Mesendoderm (in vitro differentiated cells): ENCODE results near the gene HSPB2.

ENCODE experiments used
- DNase-seq: peaks from one replicate; pipeline ENCODE4 v3.0.0; 2013
- H2AK5ac ChIP-seq: 2 replicates; pipeline ENCODE4 v1.6.1; 2013; ENCODE audit warnings: low read length, inconsistent platforms
- H2BK120ac ChIP-seq: 2 replicates; pipeline ENCODE4 v1.6.1; 2013; ENCODE audit warnings: low read depth, mild to moderate bottlenecking, low read length, moderate library complexity, mixed read lengths
- H2BK15ac ChIP-seq: replicated peaks from 2 replicates; pipeline ENCODE4 v1.6.1; 2013; ENCODE audit warnings: low read depth, mild to moderate bottlenecking, moderate library complexity
- H2BK5ac ChIP-seq: 2 replicates; pipeline ENCODE4 v1.6.1; 2013; ENCODE audit warnings: low read length, inconsistent platforms
- H3K18ac ChIP-seq: 2 replicates; pipeline ENCODE4 v1.6.1; 2013; ENCODE audit warnings: mild to moderate bottlenecking, low read length, mixed read lengths
- H3K23ac ChIP-seq: one replicate; pipeline ENCODE4 v1.6.1; 2013; ENCODE audit warnings: low read length
- H3K27ac ChIP-seq: 2 replicates; pipeline ENCODE4 v1.5.1; 2013; ENCODE audit warnings: low read depth, mild to moderate bottlenecking, inconsistent platforms, low read length, moderate library complexity
- H3K27me3 ChIP-seq: 2 replicates; pipeline ENCODE4 v1.6.1; 2013; ENCODE audit warnings: low read length, control low read depth, mild to moderate bottlenecking, inconsistent platforms; ENCODE audit not compliant: insufficient read depth, poor library complexity
- H3K36me3 ChIP-seq: 2 replicates; pipeline ENCODE4 v1.6.1; 2013; ENCODE audit warnings: low read length, inconsistent platforms; ENCODE audit not compliant: control insufficient read depth, insufficient read depth
- H3K4ac ChIP-seq: one replicate; pipeline ENCODE4 v1.6.1; 2013; ENCODE audit warnings: low read depth, mild to moderate bottlenecking, low read length, moderate library complexity
- H3K4me1 ChIP-seq: 2 replicates; pipeline ENCODE4 v1.6.1; 2013; ENCODE audit warnings: low read depth, low read length, inconsistent platforms; ENCODE audit not compliant: control insufficient read depth
- H3K4me2 ChIP-seq: 2 replicates; pipeline ENCODE4 v1.6.1; 2013; ENCODE audit warnings: low read length
- H3K4me3 ChIP-seq: 2 replicates; pipeline ENCODE4 v1.5.1; 2013; ENCODE audit warnings: mild to moderate bottlenecking, low read length
- H3K56ac ChIP-seq: one replicate; pipeline ENCODE4 v1.6.1; 2013; ENCODE audit warnings: low read length
- H3K79me1 ChIP-seq: 2 replicates; pipeline ENCODE4 v1.6.1; 2013; ENCODE audit warnings: low read length, inconsistent platforms
- H3K79me2 ChIP-seq: 2 replicates; pipeline ENCODE4 v1.6.1; 2013; ENCODE audit warnings: mild to moderate bottlenecking, low read length; ENCODE audit not compliant: control insufficient read depth, insufficient read depth
- H3K9ac ChIP-seq: 2 replicates; pipeline ENCODE4 v1.6.1; 2013; ENCODE audit warnings: low read length, inconsistent platforms
- H4K5ac ChIP-seq: one replicate; pipeline ENCODE4 v1.6.1; 2013; ENCODE audit warnings: low read length
- H4K8ac ChIP-seq: one replicate; pipeline ENCODE4 v1.6.1; 2013; ENCODE audit warnings: low read depth, mild to moderate bottlenecking, control low read depth, low read length, moderate library complexity
- WGBS: extraction: QIAGEN DNeasy Blood & Tissue Kit; methylation state at CpG from one replicate; pipeline ENCODE4 v1.1.7; 2013; ENCODE audit warnings: low lambda C conversion rate, missing lambda C conversion rate; ENCODE audit not compliant: insufficient coverage; ENCODE audit errors: extremely low coverage; 5-methylcytosine and 5-hydroxymethylcytosine counted together

Gene HSPB2

GRCh38 chr11:111941963-111942362 is 29.4 kb downstream of the HSPB2 start:
- Histone ChIP-seq H3K36me3 (no peaks in the 10 kb centered on the region), H3K4me1 (peaks cover 9% of the 10 kb centered on the region), H3K79me1 (peaks cover 3% of the 10 kb centered on the region), H3K27me3 (no peaks in the 10 kb centered on the region), H2AK5ac (no peak overlapping the region), H3K56ac (no peak overlapping the region), H4K5ac (no peak overlapping the region), H3K4me3 (no peak overlapping the region), H3K23ac (no peak overlapping the region), H2BK120ac (no peak overlapping the region), H3K27ac (no peak overlapping the region), H3K18ac (no peak overlapping the region), H4K8ac (no peak overlapping the region), H3K9ac (no peak overlapping the region), H2BK15ac (no peak overlapping the region), H2BK5ac (no peak overlapping the region), H3K4me2 (no peak overlapping the region), H3K4ac (no peak overlapping the region), H3K79me2 (no peaks in the 10 kb centered on the region)
- no CpG with 5 or more reads among the region's 5 CpGs for WGBS
- no peak for DNase-seq

- no peaks in the 10 kb centered on the region for H3K27me3 ChIP-seq
- no peak overlapping the region for H3K56ac ChIP-seq
- no peak overlapping the region for H3K23ac ChIP-seq
- H3K27ac ChIP-seq, result no peak overlapping the region
- peaks cover 5% of the 10 kb centered on the region for H3K4me1 ChIP-seq
- H2BK120ac ChIP-seq, result no peak overlapping the region
- H3K79me1 ChIP-seq, result peaks cover 3% of the 10 kb centered on the region
- H2AK5ac ChIP-seq, result no peak overlapping the region
- no peaks in the 10 kb centered on the region for H3K79me2 ChIP-seq
- no peaks in the 10 kb centered on the region for H3K36me3 ChIP-seq
- H3K9ac ChIP-seq, result no peak overlapping the region
- H3K4me3 ChIP-seq, result no peak overlapping the region
- no peak overlapping the region for H4K8ac ChIP-seq
- H3K4me2 ChIP-seq, result no peak overlapping the region
- no peak overlapping the region for H3K18ac ChIP-seq
- no peak overlapping the region for H4K5ac ChIP-seq
- no peak overlapping the region for H2BK5ac ChIP-seq
- no CpG with 5 or more reads among the region's 7 CpGs for whole genome bisulfite sequencing
- no peak overlapping the region for H2BK15ac ChIP-seq
- no peak for DNase-seq
- H3K4ac ChIP-seq, result no peak overlapping the region
These were observed 30.3 kb downstream of the HSPB2 start for GRCh38 chr11:111942829-111943228.

DNA sequence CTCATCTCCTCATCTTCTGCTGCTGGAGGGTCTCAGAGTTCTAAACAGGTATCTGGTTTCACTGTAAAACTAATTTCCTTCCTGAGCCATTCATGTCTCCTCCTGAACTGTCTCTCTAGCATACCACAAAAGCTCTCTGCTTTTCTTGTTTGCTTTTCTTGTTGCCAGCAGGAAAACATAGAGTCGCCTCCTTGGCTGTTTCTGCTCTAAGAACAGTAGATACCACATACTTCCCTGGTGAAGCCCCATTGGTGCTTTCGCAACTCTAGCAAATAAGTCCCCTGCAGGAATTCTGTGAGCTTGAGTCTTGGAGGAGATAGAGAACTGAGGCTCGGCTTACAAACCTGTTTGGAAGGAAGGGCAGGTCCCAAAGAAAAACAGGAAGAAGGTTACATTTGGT is 31.6 kb downstream of the HSPB2 start:
- no peak overlapping the region for H3K27ac ChIP-seq

GRCh38 chr11:111944651-111945051 is 32.1 kb downstream of the HSPB2 start:
- Histone ChIP-seq H3K4me2 (no peak overlapping the region), H3K27ac (no peak overlapping the region), H3K79me1 (peaks cover 3% of the 10 kb centered on the region), H3K4ac (no peak overlapping the region), H2AK5ac (no peak overlapping the region), H3K79me2 (no peaks in the 10 kb centered on the region), H4K8ac (no peak overlapping the region), H3K23ac (no peak overlapping the region), H2BK120ac (no peak overlapping the region), H4K5ac (no peak overlapping the region), H2BK5ac (no peak overlapping the region), H2BK15ac (no peak overlapping the region), H3K4me3 (no peak overlapping the region), H3K9ac (no peak overlapping the region), H3K36me3 (no peaks in the 10 kb centered on the region), H3K56ac (no peak overlapping the region), H3K18ac (no peak overlapping the region), H3K4me1 (no peaks in the 10 kb centered on the region), H3K27me3 (no peaks in the 10 kb centered on the region)
- DNase-seq, result no peak
- WGBS, result no CpG with 5 or more reads among the region's 5 CpGs

More for the DNA sequence above, 31.6 kb downstream of the HSPB2 start:
- H3K27me3 ChIP-seq, result no peaks in the 10 kb centered on the region
- no peak overlapping the region for H3K18ac ChIP-seq
- no peak overlapping the region for H4K5ac ChIP-seq
- peaks cover 3% of the 10 kb centered on the region for H3K79me1 ChIP-seq
- no peaks in the 10 kb centered on the region for H3K4me1 ChIP-seq
- no peak overlapping the region for H3K9ac ChIP-seq
- H2BK15ac ChIP-seq, result no peak overlapping the region
- no peak overlapping the region for H2BK5ac ChIP-seq
- no CpG with 5 or more reads among the region's 3 CpGs for WGBS
- no peak overlapping the region for H3K4me2 ChIP-seq
- no peaks in the 10 kb centered on the region for H3K79me2 ChIP-seq
- DNase-seq, result peak; percentile 86
- no peak overlapping the region for H2BK120ac ChIP-seq
- H3K4ac ChIP-seq, result no peak overlapping the region
- no peak overlapping the region for H2AK5ac ChIP-seq
- H3K23ac ChIP-seq, result no peak overlapping the region
- H3K36me3 ChIP-seq, result no peaks in the 10 kb centered on the region
- H4K8ac ChIP-seq, result peak overlapping the region; percentile 81
- no peak overlapping the region for H3K56ac ChIP-seq
- H3K4me3 ChIP-seq, result no peak overlapping the region

DNA sequence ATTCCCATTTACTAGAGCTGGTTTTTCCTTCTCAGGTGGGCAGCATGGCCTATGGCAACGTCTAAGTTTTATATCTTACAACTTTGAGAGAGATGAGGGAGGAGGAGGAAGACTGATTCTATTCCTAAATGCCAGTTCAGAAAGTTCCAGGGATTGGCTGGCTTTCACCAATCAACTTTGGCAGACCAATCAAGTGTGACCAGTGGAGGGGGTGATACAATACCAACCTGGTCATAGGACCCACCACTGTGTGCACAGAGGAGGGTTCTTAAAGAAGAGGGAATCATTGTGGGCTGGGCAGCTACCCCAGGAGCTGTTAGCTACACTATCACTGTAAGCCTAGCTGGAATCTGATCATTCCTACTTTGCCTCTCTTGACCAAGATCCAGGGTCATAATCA is 32.7 kb downstream of the HSPB2 start:
- H4K5ac ChIP-seq, result no peak overlapping the region
- H3K18ac ChIP-seq, result no peak overlapping the region
- H3K79me2 ChIP-seq, result no peaks in the 10 kb centered on the region
- no peak overlapping the region for H3K4me2 ChIP-seq
- H3K4ac ChIP-seq, result no peak overlapping the region
- no peak overlapping the region for H2AK5ac ChIP-seq
- H4K8ac ChIP-seq, result no peak overlapping the region
- H3K4me1 ChIP-seq, result no peaks in the 10 kb centered on the region
- no peak overlapping the region for H2BK15ac ChIP-seq
- H2BK5ac ChIP-seq, result no peak overlapping the region
- no peak overlapping the region for H3K23ac ChIP-seq
- peaks cover 3% of the 10 kb centered on the region for H3K79me1 ChIP-seq
- no peak overlapping the region for H3K27ac ChIP-seq
- H3K56ac ChIP-seq, result no peak overlapping the region
- no peak overlapping the region for H3K4me3 ChIP-seq
- DNase-seq, result no peak
- H3K36me3 ChIP-seq, result no peaks in the 10 kb centered on the region
- H3K27me3 ChIP-seq, result no peaks in the 10 kb centered on the region
- no peak overlapping the region for H2BK120ac ChIP-seq
- no CpG with 5 or more reads among the region's 1 CpG for WGBS
- no peak overlapping the region for H3K9ac ChIP-seq

DNA sequence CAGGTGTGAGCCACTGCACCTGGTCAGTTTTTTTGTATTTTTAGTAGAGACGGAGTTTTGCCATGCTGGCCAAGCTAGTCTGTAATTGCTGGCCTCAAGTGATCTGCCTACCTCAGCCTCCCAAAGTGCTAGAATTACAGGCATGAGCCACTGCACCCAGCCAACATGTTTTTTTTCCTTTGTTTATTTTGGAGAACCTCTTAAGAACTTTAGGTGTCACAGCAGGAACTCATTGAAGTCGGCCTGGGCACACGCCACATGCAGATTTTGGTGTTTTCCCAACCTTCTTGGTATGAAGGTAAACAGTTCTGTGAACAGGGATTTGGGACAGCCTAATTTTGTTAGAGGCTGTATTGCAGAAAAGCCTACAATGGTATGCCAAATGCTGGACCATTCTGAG is 34.0 kb downstream of the HSPB2 start:
- Histone ChIP-seq H3K9ac (no peak overlapping the region), H4K8ac (no peak overlapping the region), H3K36me3 (no peaks in the 10 kb centered on the region), H2BK5ac (no peak overlapping the region), H3K18ac (no peak overlapping the region), H2BK15ac (no peak overlapping the region), H2BK120ac (no peak overlapping the region), H3K27me3 (no peaks in the 10 kb centered on the region), H3K79me1 (no peaks in the 10 kb centered on the region), H3K79me2 (no peaks in the 10 kb centered on the region), H4K5ac (no peak overlapping the region), H3K23ac (no peak overlapping the region), H3K4me2 (no peak overlapping the region), H3K27ac (no peak overlapping the region), H2AK5ac (no peak overlapping the region), H3K4me3 (no peak overlapping the region), H3K4me1 (no peaks in the 10 kb centered on the region), H3K4ac (no peak overlapping the region), H3K56ac (no peak overlapping the region)
- DNase-seq, result no peak
- WGBS, result no CpG with 5 or more reads among the region's 3 CpGs
